IgD-negative memory B cell (primary cell): ENCODE measurements around the gene CRTAC1. TPM values are rescaled to one million over a fixed set of nuclear protein-coding genes. Genes with fewer than 3 reads are reported as not detected.

Experiments
- H3K27ac Mint-ChIP-seq, 3 donors: one replicate each; pipeline ENCODE4 v1.8.0; 2020 to 2022; ENCODE audit warnings: mild to moderate bottlenecking in 3 of 3, mixed read lengths in 3 of 3, moderate library complexity in 1 of 3
- H3K27me3 Mint-ChIP-seq: one replicate; pipeline ENCODE4 v1.8.0; 2021; ENCODE audit warnings: mixed read lengths
- H3K36me3 Mint-ChIP-seq: one replicate; pipeline ENCODE4 v1.8.0; 2020; ENCODE audit warnings: mild to moderate bottlenecking, mixed read lengths
- H3K4me1 Mint-ChIP-seq, 3 donors: one replicate each; pipeline ENCODE4 v1.8.0; 2020 to 2022; ENCODE audit warnings: mixed read lengths in 3 of 3, mild to moderate bottlenecking in 1 of 3
- H3K4me3 Mint-ChIP-seq, 4 donors: one replicate each; pipeline ENCODE4 v1.8.0; 2020 to 2022; ENCODE audit warnings: mild to moderate bottlenecking in 4 of 4, mixed read lengths in 4 of 4, moderate library complexity in 3 of 4
- H3K9me3 Mint-ChIP-seq, 3 donors: one replicate each; pipeline ENCODE4 v1.8.0; 2020 to 2021; ENCODE audit warnings: mixed read lengths in 3 of 3, mild to moderate bottlenecking in 1 of 3
- polyA plus RNA-seq: library from polyadenylated mRNA; unstranded; fragments of 300-500 nt; fragmentation: Illumina TruSeq; gene quantifications from one replicate; pipeline ENCODE4 v1.2.3, GENCODE V29; 2021

CRTAC1 gene
- polyA plus RNA-seq, 1 donor from 2014 or later = not detected

GRCh38 chr10:98013122-98013521 is 17.3 kb downstream of the CRTAC1 start:
- Mint-ChIP-seq H3K27ac (no peak overlapping the region), H3K36me3 (peaks cover 3% of the 10 kb centered on the region), H3K27me3 (peaks cover 22% of the 10 kb centered on the region), H3K4me1 (peaks cover 0 to 2% (median 0%) of the 10 kb centered on the region in 3 donors), H3K4me3 (no peak overlapping the region), H3K9me3 (no peaks in the 10 kb centered on the region)

GRCh38 chr10:98012644-98013043 is 17.8 kb downstream of the CRTAC1 start:
- Mint-ChIP-seq H3K4me1 (peaks cover 0 to 2% (median 0%) of the 10 kb centered on the region in 3 donors), H3K27ac (no peak overlapping the region)

GRCh38 chr10:98010939-98011685 is 19.3 kb downstream of the CRTAC1 start:
- H3K4me3 Mint-ChIP-seq = no peak overlapping the region
- no peak overlapping the region for H3K27ac Mint-ChIP-seq
- peaks cover 0 to 2% (median 0%) of the 10 kb centered on the region in 3 donors for H3K4me1 Mint-ChIP-seq
- peaks cover 29% of the 10 kb centered on the region for H3K27me3 Mint-ChIP-seq
- H3K36me3 Mint-ChIP-seq = peaks cover 2% of the 10 kb centered on the region
- H3K9me3 Mint-ChIP-seq = peaks cover 0 to 2% (median 0%) of the 10 kb centered on the region in 3 donors

More at GRCh38 chr10:98012644-98013043, 17.8 kb downstream of the CRTAC1 start:
- Mint-ChIP-seq H3K36me3 (peaks cover 3% of the 10 kb centered on the region), H3K9me3 (no peaks in the 10 kb centered on the region), H3K4me3 (no peak overlapping the region), H3K27me3 (peaks cover 23% of the 10 kb centered on the region)

GRCh38 chr10:98006266-98006665 is 24.2 kb downstream of the CRTAC1 start:
- Mint-ChIP-seq H3K9me3 (peaks cover 0 to 2% (median 0%) of the 10 kb centered on the region in 3 donors), H3K27ac (no peak overlapping the region), H3K4me3 (no peak overlapping the region), H3K4me1 (no peaks in the 10 kb centered on the region), H3K27me3 (peaks cover 19% of the 10 kb centered on the region), H3K36me3 (no peaks in the 10 kb centered on the region)

GRCh38 chr10:98001736-98002135 is 28.7 kb downstream of the CRTAC1 start:
- H3K27ac Mint-ChIP-seq = no peak overlapping the region
- peaks cover 2 to 14% (median 3%) of the 10 kb centered on the region in 3 donors for H3K9me3 Mint-ChIP-seq
- H3K27me3 Mint-ChIP-seq = peaks cover 7% of the 10 kb centered on the region
- no peaks in the 10 kb centered on the region for H3K4me1 Mint-ChIP-seq
- H3K4me3 Mint-ChIP-seq = no peak overlapping the region
- no peaks in the 10 kb centered on the region for H3K36me3 Mint-ChIP-seq

GRCh38 chr10:98000346-98000745 is 30.1 kb downstream of the CRTAC1 start:
- no peaks in the 10 kb centered on the region for H3K36me3 Mint-ChIP-seq
- no peaks in the 10 kb centered on the region for H3K4me1 Mint-ChIP-seq
- no peak overlapping the region for H3K4me3 Mint-ChIP-seq
- peaks cover 0 to 14% (median 3%) of the 10 kb centered on the region in 3 donors for H3K9me3 Mint-ChIP-seq
- no peak overlapping the region for H3K27ac Mint-ChIP-seq
- H3K27me3 Mint-ChIP-seq = no peaks in the 10 kb centered on the region

- no peaks in the 10 kb centered on the region for H3K36me3 Mint-ChIP-seq
- H3K4me3 Mint-ChIP-seq = no peak overlapping the region
- peaks cover 0 to 14% (median 3%) of the 10 kb centered on the region in 3 donors for H3K9me3 Mint-ChIP-seq
- H3K27ac Mint-ChIP-seq = no peak overlapping the region
- no peaks in the 10 kb centered on the region for H3K4me1 Mint-ChIP-seq
- no peaks in the 10 kb centered on the region for H3K27me3 Mint-ChIP-seq
Observed at GRCh38 chr10:97999923-98000248, 30.5 kb downstream of the CRTAC1 start.

GRCh38 chr10:97999066-97999922 is 31.1 kb downstream of the CRTAC1 start:
- H3K36me3 Mint-ChIP-seq = no peaks in the 10 kb centered on the region
- no peaks in the 10 kb centered on the region for H3K4me1 Mint-ChIP-seq
- peaks cover 0 to 14% (median 3%) of the 10 kb centered on the region in 3 donors for H3K9me3 Mint-ChIP-seq
- no peak overlapping the region for H3K27ac Mint-ChIP-seq
- H3K27me3 Mint-ChIP-seq = peaks cover 1% of the 10 kb centered on the region
- no peak overlapping the region for H3K4me3 Mint-ChIP-seq

- Mint-ChIP-seq H3K9me3 (peaks cover 0 to 5% (median 0%) of the 10 kb centered on the region in 3 donors), H3K36me3 (no peaks in the 10 kb centered on the region), H3K27me3 (peaks cover 10% of the 10 kb centered on the region), H3K4me1 (no peaks in the 10 kb centered on the region), H3K4me3 (no peak overlapping the region), H3K27ac (no peak overlapping the region)
Observed at GRCh38 chr10:97991871-97992270, 38.5 kb downstream of the CRTAC1 start.

- Mint-ChIP-seq H3K9me3 (no peaks in the 10 kb centered on the region), H3K4me1 (no peaks in the 10 kb centered on the region), H3K36me3 (peaks cover 2% of the 10 kb centered on the region), H3K27ac (no peak overlapping the region), H3K27me3 (peaks cover 15% of the 10 kb centered on the region), H3K4me3 (no peak overlapping the region)
Observed at GRCh38 chr10:97981816-97982215, 48.6 kb downstream of the CRTAC1 start.

- Mint-ChIP-seq H3K36me3 (peaks cover 2% of the 10 kb centered on the region), H3K4me3 (no peak overlapping the region), H3K27me3 (peaks cover 17% of the 10 kb centered on the region), H3K4me1 (no peaks in the 10 kb centered on the region), H3K27ac (no peak overlapping the region), H3K9me3 (peaks cover 0 to 3% (median 0%) of the 10 kb centered on the region in 3 donors)
Observed at GRCh38 chr10:97977673-97978072, 52.7 kb downstream of the CRTAC1 start.

- Mint-ChIP-seq H3K27me3 (peaks cover 21% of the 10 kb centered on the region), H3K4me3 (no peak overlapping the region), H3K36me3 (no peaks in the 10 kb centered on the region), H3K27ac (no peak overlapping the region), H3K9me3 (peaks cover 0 to 4% (median 0%) of the 10 kb centered on the region in 3 donors), H3K4me1 (no peaks in the 10 kb centered on the region)
Observed at GRCh38 chr10:97975598-97975997, 54.8 kb downstream of the CRTAC1 start.

GRCh38 chr10:97974526-97975525 is 55.6 kb downstream of the CRTAC1 start:
- Mint-ChIP-seq H3K36me3 (no peaks in the 10 kb centered on the region), H3K27ac (no peak overlapping the region), H3K9me3 (peaks cover 0 to 5% (median 0%) of the 10 kb centered on the region in 3 donors), H3K4me3 (no peak overlapping the region), H3K27me3 (peaks cover 25% of the 10 kb centered on the region), H3K4me1 (no peaks in the 10 kb centered on the region)

DNA sequence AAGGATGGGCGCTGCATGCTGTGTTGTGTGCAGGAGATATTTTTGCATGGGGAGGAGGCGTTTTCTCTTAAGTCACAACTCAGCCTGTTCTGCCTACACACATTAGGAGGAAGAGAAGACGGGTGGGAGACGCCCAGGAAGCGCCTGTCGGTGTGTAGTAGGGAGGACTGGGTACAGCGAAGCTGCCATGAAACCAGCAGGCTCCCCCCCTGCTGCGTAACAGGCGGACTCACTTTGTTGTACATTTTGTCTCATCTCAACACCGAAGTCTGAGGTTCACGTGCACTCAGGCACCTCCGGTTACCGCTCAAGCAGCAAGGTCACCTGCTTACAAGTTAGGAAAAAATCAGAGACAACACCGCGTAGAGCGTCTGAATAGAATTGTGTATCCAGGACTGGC is 56.3 kb downstream of the CRTAC1 start:
- Mint-ChIP-seq H3K4me3 (no peak overlapping the region), H3K4me1 (no peaks in the 10 kb centered on the region), H3K9me3 (peaks cover 0 to 5% (median 0%) of the 10 kb centered on the region in 3 donors), H3K27me3 (peaks cover 27% of the 10 kb centered on the region), H3K27ac (no peak overlapping the region), H3K36me3 (no peaks in the 10 kb centered on the region)
